Measurements from ENCODE around the gene RIT2. TPM values are rescaled to one million over a fixed set of nuclear protein-coding genes. Genes with fewer than 3 reads are reported as not detected.

RIT2 gene
- total and polyA plus RNA-seq, 5 donors from 2014 or later: not detected

DNA sequence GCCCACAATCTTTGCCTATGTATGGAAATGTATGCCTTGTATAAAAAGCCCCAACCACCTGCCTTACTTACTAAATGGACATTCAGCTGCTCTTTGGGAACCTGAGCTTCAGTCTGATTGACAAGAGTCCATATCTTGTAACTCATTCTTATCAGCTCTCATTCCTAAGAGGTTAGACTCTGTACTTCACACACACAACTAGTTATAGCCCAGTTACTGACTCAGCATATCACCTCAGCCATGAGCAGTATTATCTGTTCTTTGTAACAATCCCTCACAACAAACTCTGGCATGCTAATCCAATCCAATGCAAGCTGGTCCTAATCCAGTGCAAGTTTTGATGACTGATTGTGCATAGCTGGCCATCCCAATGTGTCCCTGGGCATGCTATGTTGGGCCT is 250.6 kb downstream of the RIT2 start:
- no peak overlapping the region for H3K4me3 Mint-ChIP-seq

DNA sequence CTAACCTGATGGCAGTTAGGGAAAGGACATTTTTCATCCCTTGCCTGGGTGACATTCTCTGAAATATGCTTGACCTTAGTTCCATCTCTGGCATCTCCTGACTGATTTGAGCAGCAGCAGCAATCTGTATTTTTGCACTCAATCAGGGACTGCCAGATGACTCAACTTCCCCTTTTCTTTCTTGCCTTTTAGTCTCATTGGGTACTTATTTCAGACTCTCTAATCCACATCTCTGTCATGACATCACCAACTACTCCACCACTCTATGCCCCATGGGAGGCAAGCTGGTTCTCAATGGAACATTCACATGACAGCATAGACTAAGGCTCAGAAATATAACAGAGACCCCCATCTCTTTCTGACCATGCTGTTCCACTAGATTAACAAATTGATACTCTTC is 254.2 kb downstream of the RIT2 start:
- Mint-ChIP-seq H3K4me3 (no peak overlapping the region), H3K27ac (no peak overlapping the region), H3K36me3 (no peaks in the 10 kb centered on the region), H3K27me3 (no peaks in the 10 kb centered on the region), H3K9me3 (peaks cover 0 to 21% (median 3%) of the 10 kb centered on the region in 7 donors), H3K4me1 (no peaks in the 10 kb centered on the region)
- Histone ChIP-seq H3K27me3 (ENCODE audit: control insufficient read depth, insufficient read depth, low read length) (no peaks in the 10 kb centered on the region), H3K4me1 (ENCODE audit: control insufficient read depth, insufficient read depth, low read length, poor library complexity, severe bottlenecking) (no peaks in the 10 kb centered on the region), H3K9me3 (ENCODE audit: control insufficient read depth in 2 of 2, low read length in 2 of 2) (peaks cover 0 to 5% of the 10 kb centered on the region in 2 experiments), H3K27ac (ENCODE audit: insufficient read depth, low read length, poor library complexity, severe bottlenecking) (no peak overlapping the region), H3K36me3 (ENCODE audit: control insufficient read depth, insufficient read depth, low read length) (no peaks in the 10 kb centered on the region), H3K4me3 (ENCODE audit: low read depth, low read length) (no peak overlapping the region)
- DNase-seq (no peak), ATAC-seq (ENCODE audit: low read depth in 2 of 2) (no peak)

More for the DNA sequence above, 250.6 kb downstream of the RIT2 start:
- H3K4me1 ChIP-seq (ENCODE audit: control insufficient read depth, insufficient read depth, low read length, poor library complexity, severe bottlenecking): no peaks in the 10 kb centered on the region
- no peak overlapping the region for H3K27ac Mint-ChIP-seq
- no peak for ATAC-seq (ENCODE audit: low read depth in 2 of 2)
- H3K27me3 Mint-ChIP-seq: no peaks in the 10 kb centered on the region
- no peak overlapping the region for H3K27ac ChIP-seq (ENCODE audit: insufficient read depth, low read length, poor library complexity, severe bottlenecking)
- H3K4me3 ChIP-seq (ENCODE audit: low read depth, low read length): no peak overlapping the region
- no peaks in the 10 kb centered on the region for H3K27me3 ChIP-seq (ENCODE audit: control insufficient read depth, insufficient read depth, low read length)
- peaks cover 0 to 20% (median 3%) of the 10 kb centered on the region in 7 donors for H3K9me3 Mint-ChIP-seq
- DNase-seq: no peak
- H3K4me1 Mint-ChIP-seq: no peaks in the 10 kb centered on the region
- H3K36me3 ChIP-seq (ENCODE audit: control insufficient read depth, insufficient read depth, low read length): no peaks in the 10 kb centered on the region
- H3K36me3 Mint-ChIP-seq: no peaks in the 10 kb centered on the region
- no peaks in the 10 kb centered on the region for H3K9me3 ChIP-seq (ENCODE audit: control insufficient read depth in 2 of 2, low read length in 2 of 2)

DNA sequence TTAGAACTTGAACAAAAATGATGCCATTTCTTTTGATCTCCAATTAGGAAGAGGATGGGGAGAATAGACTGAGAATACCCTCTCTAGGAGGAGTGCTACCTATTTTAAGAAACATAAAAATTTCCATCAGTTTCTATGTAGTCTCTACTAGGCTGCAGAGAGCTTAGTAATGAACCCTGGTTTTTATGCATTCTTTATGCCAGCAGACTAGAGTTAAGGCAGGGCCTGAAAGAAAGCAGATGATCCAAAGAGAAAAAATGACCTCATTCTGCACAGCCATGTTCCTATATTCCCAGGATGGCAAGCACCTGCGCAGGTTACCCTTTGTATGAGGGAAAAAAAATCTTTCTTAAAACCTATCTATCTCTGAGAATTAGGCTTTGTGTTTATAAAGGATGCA is 254.9 kb downstream of the RIT2 start:
- peaks cover 0 to 5% of the 10 kb centered on the region in 2 experiments for H3K9me3 ChIP-seq (ENCODE audit: control insufficient read depth in 2 of 2, low read length in 2 of 2)
- H3K27me3 ChIP-seq (ENCODE audit: control insufficient read depth, insufficient read depth, low read length): no peaks in the 10 kb centered on the region
- Mint-ChIP-seq H3K36me3 (no peaks in the 10 kb centered on the region), H3K9me3 (peaks cover 0 to 27% (median 5%) of the 10 kb centered on the region in 7 donors), H3K4me1 (no peaks in the 10 kb centered on the region), H3K27me3 (no peaks in the 10 kb centered on the region), H3K4me3 (no peak overlapping the region), H3K27ac (no peak overlapping the region)
- H3K4me1 ChIP-seq (ENCODE audit: control insufficient read depth, insufficient read depth, low read length, poor library complexity, severe bottlenecking): no peaks in the 10 kb centered on the region
- no peaks in the 10 kb centered on the region for H3K36me3 ChIP-seq (ENCODE audit: control insufficient read depth, insufficient read depth, low read length)
- no peak overlapping the region for H3K4me3 ChIP-seq (ENCODE audit: low read depth, low read length)
- no peak overlapping the region for H3K27ac ChIP-seq (ENCODE audit: insufficient read depth, low read length, poor library complexity, severe bottlenecking)
- no peak for DNase-seq
- ATAC-seq (ENCODE audit: low read depth in 2 of 2): no peak

DNA sequence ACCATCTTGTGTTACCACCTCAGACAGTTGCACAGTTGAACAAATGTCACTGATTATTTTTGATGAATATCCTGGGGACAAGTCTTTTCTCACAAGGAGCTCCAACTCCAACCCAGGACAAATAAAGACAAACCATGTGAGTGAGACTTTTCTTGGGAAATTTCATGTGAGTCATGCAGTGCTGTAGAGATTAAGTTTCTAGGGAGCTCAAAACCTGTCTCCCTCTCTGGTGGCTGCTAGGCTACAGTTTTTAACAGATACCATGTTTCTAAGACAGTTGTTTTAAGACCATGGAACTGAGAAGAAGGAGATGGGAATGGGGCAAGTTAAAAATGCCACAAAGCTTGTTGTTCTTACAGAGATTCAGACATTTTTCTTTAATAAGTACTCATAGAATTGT is 255.5 kb downstream of the RIT2 start:
- ATAC-seq (ENCODE audit: low read depth in 2 of 2): no peak

DNA sequence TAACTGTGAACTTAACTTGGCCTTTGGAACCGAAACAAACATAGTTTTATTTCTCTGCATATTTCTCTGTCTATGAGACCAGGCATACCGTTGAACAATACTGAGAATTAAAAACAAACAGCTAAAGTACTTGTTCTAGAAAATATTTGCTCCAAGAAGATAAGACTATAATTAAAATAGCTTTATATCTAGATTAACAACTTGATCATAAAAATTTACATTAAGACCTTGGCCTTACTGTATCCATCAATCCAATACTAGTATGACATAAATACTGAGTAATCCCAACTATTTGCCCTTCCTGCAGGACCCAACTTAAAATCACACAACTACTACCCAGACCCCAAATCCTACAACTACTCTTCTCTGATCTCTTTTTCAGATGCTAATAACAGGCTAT is 260.9 kb downstream of the RIT2 start:
- Histone ChIP-seq H3K27me3 (ENCODE audit: control insufficient read depth, insufficient read depth, low read length) (no peaks in the 10 kb centered on the region), H3K4me1 (ENCODE audit: control insufficient read depth, insufficient read depth, low read length, poor library complexity, severe bottlenecking) (no peaks in the 10 kb centered on the region), H3K9me3 (ENCODE audit: control insufficient read depth in 2 of 2, low read length in 2 of 2) (peaks cover 0 to 5% of the 10 kb centered on the region in 2 experiments), H3K27ac (ENCODE audit: insufficient read depth, low read length, poor library complexity, severe bottlenecking) (no peak overlapping the region), H3K36me3 (ENCODE audit: control insufficient read depth, insufficient read depth, low read length) (no peaks in the 10 kb centered on the region), H3K4me3 (ENCODE audit: low read depth, low read length) (no peak overlapping the region)
- Mint-ChIP-seq H3K36me3 (no peaks in the 10 kb centered on the region), H3K27ac (no peak overlapping the region), H3K27me3 (no peaks in the 10 kb centered on the region), H3K9me3 (peaks cover 0 to 31% (median 7%) of the 10 kb centered on the region in 7 donors), H3K4me3 (no peak overlapping the region), H3K4me1 (no peaks in the 10 kb centered on the region)
- DNase-seq (no peak), ATAC-seq (ENCODE audit: low read depth in 2 of 2) (no peak)

More for the DNA sequence above, 255.5 kb downstream of the RIT2 start:
- no peaks in the 10 kb centered on the region for H3K27me3 ChIP-seq (ENCODE audit: control insufficient read depth, insufficient read depth, low read length)
- no peak overlapping the region for H3K27ac Mint-ChIP-seq
- H3K36me3 Mint-ChIP-seq: no peaks in the 10 kb centered on the region
- H3K4me1 Mint-ChIP-seq: no peaks in the 10 kb centered on the region
- H3K9me3 ChIP-seq (ENCODE audit: control insufficient read depth in 2 of 2, low read length in 2 of 2): peaks cover 0 to 5% of the 10 kb centered on the region in 2 experiments
- no peak overlapping the region for H3K27ac ChIP-seq (ENCODE audit: insufficient read depth, low read length, poor library complexity, severe bottlenecking)
- no peak overlapping the region for H3K4me3 ChIP-seq (ENCODE audit: low read depth, low read length)
- H3K36me3 ChIP-seq (ENCODE audit: control insufficient read depth, insufficient read depth, low read length): no peaks in the 10 kb centered on the region
- no peak for DNase-seq
- H3K4me3 Mint-ChIP-seq: no peak overlapping the region
- H3K4me1 ChIP-seq (ENCODE audit: control insufficient read depth, insufficient read depth, low read length, poor library complexity, severe bottlenecking): no peaks in the 10 kb centered on the region
- no peaks in the 10 kb centered on the region for H3K27me3 Mint-ChIP-seq
- peaks cover 0 to 30% (median 5%) of the 10 kb centered on the region in 7 donors for H3K9me3 Mint-ChIP-seq

DNA sequence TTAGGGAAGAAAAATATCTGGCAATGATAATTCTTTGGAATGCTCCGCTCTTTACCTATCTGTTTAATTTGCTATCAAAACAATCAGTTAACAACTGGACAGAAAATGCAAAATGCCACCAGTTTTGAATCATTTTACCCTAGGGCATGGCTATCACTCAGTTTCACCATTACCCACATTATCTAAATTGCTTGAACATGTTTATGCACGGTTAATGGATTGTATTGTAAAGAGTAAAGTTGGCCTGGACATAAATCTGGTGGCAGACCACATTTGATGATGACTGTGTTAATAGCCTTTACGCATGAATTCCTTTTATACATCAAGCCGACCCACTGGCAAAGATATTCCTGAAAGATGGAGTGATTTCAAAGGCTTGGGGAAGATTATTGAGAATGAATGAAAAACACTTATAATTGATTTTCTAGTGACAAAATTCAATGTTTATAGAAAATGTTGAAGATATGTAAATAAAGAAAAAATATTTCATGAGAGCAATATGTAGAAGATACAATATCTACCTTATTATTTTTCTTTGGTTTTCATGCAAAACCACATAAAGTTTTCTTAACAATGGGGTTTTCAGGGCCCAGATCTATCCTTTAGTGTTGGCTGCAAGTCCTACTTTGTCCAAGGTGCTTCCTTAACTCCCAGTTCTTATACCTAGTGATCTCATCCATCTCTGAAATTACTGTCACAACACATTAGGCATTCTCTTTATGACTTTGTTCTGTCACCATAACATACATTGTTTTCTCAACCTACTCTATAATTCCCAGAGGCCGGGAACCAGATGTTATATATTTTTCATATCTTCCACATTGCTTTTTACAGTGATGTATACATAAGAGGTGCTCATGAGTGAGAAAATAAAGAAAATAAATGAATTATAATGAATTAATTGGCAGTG is 265.1 kb downstream of the RIT2 start:
- Histone ChIP-seq H3K4me1 (ENCODE audit: control insufficient read depth, insufficient read depth, low read length, poor library complexity, severe bottlenecking) (no peaks in the 10 kb centered on the region), H3K36me3 (ENCODE audit: control insufficient read depth, insufficient read depth, low read length) (no peaks in the 10 kb centered on the region), H3K9me3 (ENCODE audit: control insufficient read depth in 2 of 2, low read length in 2 of 2) (no peaks in the 10 kb centered on the region), H3K27me3 (ENCODE audit: control insufficient read depth, insufficient read depth, low read length) (no peaks in the 10 kb centered on the region), H3K4me3 (ENCODE audit: low read depth, low read length) (no peak overlapping the region), H3K27ac (ENCODE audit: insufficient read depth, low read length, poor library complexity, severe bottlenecking) (no peak overlapping the region)
- ATAC-seq (ENCODE audit: low read depth in 2 of 2) (no peak), DNase-seq (no peak)
- Mint-ChIP-seq H3K36me3 (no peaks in the 10 kb centered on the region), H3K4me1 (no peaks in the 10 kb centered on the region), H3K4me3 (no peak overlapping the region), H3K27me3 (no peaks in the 10 kb centered on the region), H3K9me3 (peaks cover 0 to 23% (median 2%) of the 10 kb centered on the region in 7 donors), H3K27ac (no peak overlapping the region)

DNA sequence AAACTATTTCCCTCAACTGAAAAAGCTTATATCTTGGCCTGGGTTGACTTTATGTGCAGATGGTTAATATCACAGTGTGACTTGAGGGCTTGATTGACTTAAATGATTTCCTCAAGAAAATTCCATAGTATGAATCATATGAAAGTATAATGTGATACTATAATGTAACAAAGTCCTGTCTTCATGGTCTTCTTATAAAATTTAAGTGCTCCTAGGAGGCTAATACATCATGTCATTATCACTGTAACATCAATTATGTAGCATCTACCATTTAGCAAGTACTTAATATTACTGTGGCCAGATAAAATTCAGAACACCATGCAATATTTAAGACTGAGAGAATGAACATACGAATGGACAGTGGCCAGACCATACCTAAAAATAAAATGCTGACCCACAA is 276.1 kb downstream of the RIT2 start:
- H3K27me3 Mint-ChIP-seq: no peaks in the 10 kb centered on the region
- Histone ChIP-seq H3K36me3 (ENCODE audit: control insufficient read depth, insufficient read depth, low read length) (no peaks in the 10 kb centered on the region), H3K4me3 (ENCODE audit: low read depth, low read length) (no peak overlapping the region), H3K4me1 (ENCODE audit: control insufficient read depth, insufficient read depth, low read length, poor library complexity, severe bottlenecking) (no peaks in the 10 kb centered on the region), H3K9me3 (ENCODE audit: control insufficient read depth in 2 of 2, low read length in 2 of 2) (no peaks in the 10 kb centered on the region), H3K27me3 (ENCODE audit: control insufficient read depth, insufficient read depth, low read length) (no peaks in the 10 kb centered on the region), H3K27ac (ENCODE audit: insufficient read depth, low read length, poor library complexity, severe bottlenecking) (no peak overlapping the region)
- DNase-seq (no peak), ATAC-seq (ENCODE audit: low read depth in 2 of 2) (no peak)
- H3K27ac Mint-ChIP-seq: no peak overlapping the region
- no peaks in the 10 kb centered on the region for H3K36me3 Mint-ChIP-seq
- H3K9me3 Mint-ChIP-seq: peaks cover 0 to 20% (median 12%) of the 10 kb centered on the region in 7 donors
- no peaks in the 10 kb centered on the region for H3K4me1 Mint-ChIP-seq
- H3K4me3 Mint-ChIP-seq: no peak overlapping the region
